ENCODE results near the gene PRRT2. TPM values are rescaled to one million over a fixed set of nuclear protein-coding genes. Genes with fewer than 3 reads are reported as not detected.
A peak's percentile ranks its signal among the peaks of the same experiment; 100 is the strongest.

The PRRT2 gene
- total and polyA plus RNA-seq, 10 of the 15 experiments (the other 5 are each of a cell fraction or from before 2014, with no cell fraction given): 0.08 to 0.49 (median 0.12) TPM; not detected in 4

- TF ChIP-seq IRF3 (IDR thresholded peaks at IDR 0.05): 0 out of 2 replicates have a peak, but pooled peaks have one; percentile 56
- no peak for TF ChIP-seq SMAD5 (IDR thresholded peaks at IDR 0.05; ENCODE audit: low read depth)
- peak; percentile 73 for TF ChIP-seq NR2C1 (IDR thresholded peaks at IDR 0.05)
- no peak for TF ChIP-seq REST (IDR thresholded peaks at IDR 0.05; ENCODE audit: low read depth, low read length)
- no peak; the same call in 1 of the 2 replicates for TF ChIP-seq LARP7 (IDR thresholded peaks at IDR 0.05)
- peak; percentile 84 for TF ChIP-seq SP1 (IDR thresholded peaks at IDR 0.05; ENCODE audit: low read depth, low read length)
- no peak for TF ChIP-seq POLR2AphosphoS2 (IDR thresholded peaks at IDR 0.05; ENCODE audit: low read depth, low read length)
- TF ChIP-seq PKNOX1 (IDR thresholded peaks at IDR 0.05): peak; percentile 48; the same call in 1 of the 2 replicates
- TF ChIP-seq ZNF687 (IDR thresholded peaks at IDR 0.05): no peak
- peak; percentile 26; the same call in 1 of the 2 replicates for TF ChIP-seq BACH1 (IDR thresholded peaks at IDR 0.05; ENCODE audit: borderline replicate concordance)
- TF ChIP-seq RELA (IDR thresholded peaks at IDR 0.05; ENCODE audit: borderline replicate concordance, partially characterized antibody): peak; percentile 76
- no peak for TF ChIP-seq SUPT20H (IDR thresholded peaks at IDR 0.05; ENCODE audit: borderline replicate concordance, control insufficient read depth, low read depth, low read length)
- TF ChIP-seq ZNF622 (IDR thresholded peaks at IDR 0.05): no peak
- no peak for TF ChIP-seq ZBTB11 (CRISPR knock-in tag; IDR thresholded peaks at IDR 0.05)
- TF ChIP-seq CEBPB (IDR thresholded peaks at IDR 0.05; ENCODE audit: borderline replicate concordance in 1 of 2, low read depth in 2 of 2, low read length in 2 of 2): no peak
Observed at GRCh38 chr16:29862884-29863668, 51.1 kb downstream of the PRRT2 start, which contains the start of gene CDIPT (continued).

All from GM12878 (cell line).